Activated T-helper 1 cell treated with anti-CD3 and anti-CD28 coated beads, Interleukin-12 subunit alpha, Interleukin-12 subunit beta, Interleukin-2, Interleukin-4 antibody, amounts not matched to agents 30 ng/mL and 10 ng/mL and 1 ng/mL, durations not matched to agents 14 hours and 24 hours and 36 hours (primary cell): Measurements from ENCODE around the gene SDK2. TPM values are rescaled to one million over a fixed set of nuclear protein-coding genes. Genes with fewer than 3 reads are reported as not detected.
"Not testable (repeated sequence)": the region's sequence is repeated elsewhere in the genome, so short reads cannot be mapped to it uniquely, and the experiment has no call there.

Experiments used
- DNase-seq: peaks from one replicate; pipeline ENCODE4 v3.0.0; 2021; ENCODE audit warnings: low spot score
- H3K27ac Mint-ChIP-seq: one replicate; pipeline ENCODE4 v1.8.0; 2021; ENCODE audit warnings: mild to moderate bottlenecking, mixed read lengths
- H3K27me3 Mint-ChIP-seq: one replicate; pipeline ENCODE4 v1.8.0; 2022; ENCODE audit warnings: mild to moderate bottlenecking, moderate library complexity, mixed read lengths; ENCODE audit not compliant: insufficient read depth
- H3K36me3 Mint-ChIP-seq: one replicate; pipeline ENCODE4 v1.8.0; 2021; ENCODE audit warnings: low read depth, mixed read lengths
- H3K4me1 Mint-ChIP-seq: one replicate; pipeline ENCODE4 v1.8.0; 2021; ENCODE audit warnings: low read depth, mixed read lengths
- H3K4me3 Mint-ChIP-seq: one replicate; pipeline ENCODE4 v1.8.0; 2021; ENCODE audit warnings: mild to moderate bottlenecking, moderate library complexity, mixed read lengths
- H3K9me3 Mint-ChIP-seq: one replicate; pipeline ENCODE4 v1.8.0; 2021; ENCODE audit warnings: mixed read lengths
- intact Hi-C: fragments of 100-400 bp; cut with micrococcal nuclease; formaldehyde crosslinking; loops from one replicate; pipeline ENCODE4 v1.15.1; 2024
- total RNA-seq: library from RNA; stranded (reverse); gene quantifications from 2 replicates; pipeline ENCODE4 v1.2.3, GENCODE V29; 2022

The SDK2 gene
- total RNA-seq, 1 donor from 2014 or later, result 0.44 TPM

DNA sequence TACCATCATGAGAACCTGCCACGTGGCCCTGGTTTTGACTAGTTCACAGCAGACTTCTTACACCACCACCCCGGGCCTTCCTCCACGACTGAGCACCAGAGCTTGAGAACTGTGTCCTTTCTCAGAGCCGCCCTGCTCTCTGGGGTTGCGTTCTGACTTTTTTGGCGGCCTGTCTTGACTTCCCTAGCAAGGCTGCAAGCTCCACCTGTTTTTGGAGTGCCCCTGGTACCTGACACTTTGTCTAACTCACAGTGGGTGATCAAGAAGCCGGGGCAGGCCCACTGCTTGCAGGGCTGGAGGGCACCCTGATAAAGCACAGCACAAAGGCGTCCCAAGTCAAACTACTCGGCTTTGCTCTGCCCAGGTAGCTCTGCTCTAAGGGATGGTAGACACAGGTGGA is 154.3 kb downstream of the SDK2 start:
- H3K4me1 Mint-ChIP-seq, result no peaks in the 10 kb centered on the region

DNA sequence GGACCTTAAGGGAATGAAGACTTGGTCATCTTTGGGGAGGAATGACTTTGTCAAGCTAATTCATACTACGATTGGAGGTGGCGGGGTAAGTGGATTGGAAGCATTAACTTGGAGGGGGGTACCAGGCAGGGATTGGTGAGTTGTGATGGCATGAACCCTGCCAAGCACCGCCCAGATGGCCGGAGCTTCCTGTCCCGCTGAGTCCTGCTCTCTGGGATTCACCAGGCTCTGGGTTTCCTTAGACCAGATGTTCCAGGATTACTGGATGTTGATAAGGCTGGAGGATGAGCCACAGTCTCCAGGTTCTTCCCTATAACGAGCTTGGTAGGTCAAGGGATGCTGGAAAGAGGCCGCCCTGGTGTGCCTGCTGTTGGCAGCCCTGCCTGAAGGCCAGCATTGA is 154.9 kb downstream of the SDK2 start:
- Mint-ChIP-seq H3K27me3 (peaks cover 3% of the 10 kb centered on the region), H3K36me3 (no peaks in the 10 kb centered on the region), H3K9me3 (peaks cover 16% of the 10 kb centered on the region), H3K4me3 (no peak overlapping the region), H3K4me1 (no peaks in the 10 kb centered on the region), H3K27ac (no peak overlapping the region)
- DNase-seq, result no peak
- intact Hi-C loops, result no loop called here

More for the DNA sequence above, 154.3 kb downstream of the SDK2 start:
- DNase-seq, result no peak
- Mint-ChIP-seq H3K27ac (no peak overlapping the region), H3K27me3 (peaks cover 3% of the 10 kb centered on the region), H3K36me3 (no peaks in the 10 kb centered on the region), H3K4me3 (no peak overlapping the region), H3K9me3 (peaks cover 11% of the 10 kb centered on the region)
- intact Hi-C loops, result no loop called here

DNA sequence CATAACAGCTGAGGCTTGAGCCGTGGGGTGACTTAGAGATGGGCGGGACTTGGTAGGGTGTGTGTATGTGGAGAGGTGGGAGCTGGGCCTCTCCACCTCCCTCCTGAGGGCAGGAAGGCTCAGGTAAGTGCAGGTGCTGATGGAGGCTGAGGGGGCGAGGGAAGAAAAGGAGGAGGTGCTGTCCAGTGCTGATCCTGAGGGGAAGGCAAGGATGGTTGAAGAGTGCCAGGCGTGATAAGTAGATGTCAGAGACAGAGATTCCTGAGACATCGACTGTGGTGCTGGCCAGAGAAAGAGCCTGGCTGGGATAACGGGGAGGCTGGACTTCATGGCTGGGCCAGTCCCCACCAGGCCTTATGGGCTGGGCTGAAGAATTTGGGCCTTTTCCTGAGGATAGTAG is 159.1 kb downstream of the SDK2 start:
- H3K27me3 Mint-ChIP-seq, result peaks cover 3% of the 10 kb centered on the region
- H3K4me3 Mint-ChIP-seq, result no peak overlapping the region
- H3K9me3 Mint-ChIP-seq, result peaks cover 16% of the 10 kb centered on the region
- no peak for DNase-seq
- H3K36me3 Mint-ChIP-seq, result no peaks in the 10 kb centered on the region
- H3K27ac Mint-ChIP-seq, result no peak overlapping the region
- peaks cover 10% of the 10 kb centered on the region for H3K4me1 Mint-ChIP-seq
- intact Hi-C loops, result no loop called here

DNA sequence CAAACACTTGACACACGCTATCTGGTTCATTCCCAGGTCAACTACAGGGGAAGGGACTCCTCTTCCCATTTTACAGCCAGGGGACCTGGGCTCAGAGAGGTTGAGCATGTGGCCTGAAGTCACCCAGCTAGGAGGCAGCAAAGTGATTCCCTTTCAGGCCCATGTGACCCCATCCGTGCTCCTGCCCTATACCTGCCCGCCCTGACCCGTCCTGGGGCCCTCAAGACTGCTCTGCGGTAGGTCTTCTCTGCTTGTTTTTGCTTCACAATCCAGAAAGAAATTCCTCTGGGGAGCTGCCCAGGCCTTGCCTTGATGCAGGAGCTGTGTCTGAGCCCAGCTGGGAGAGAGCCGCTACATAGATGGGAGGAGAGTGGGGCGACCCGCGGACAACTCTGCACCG is 161.4 kb downstream of the SDK2 start:
- H3K36me3 Mint-ChIP-seq, result no peaks in the 10 kb centered on the region
- H3K27me3 Mint-ChIP-seq, result peaks cover 3% of the 10 kb centered on the region
- no peak overlapping the region for H3K4me3 Mint-ChIP-seq
- H3K27ac Mint-ChIP-seq, result no peak overlapping the region
- no peak for DNase-seq
- H3K9me3 Mint-ChIP-seq, result peaks cover 16% of the 10 kb centered on the region
- peaks cover 10% of the 10 kb centered on the region for H3K4me1 Mint-ChIP-seq
- intact Hi-C loops, result no loop called here

DNA sequence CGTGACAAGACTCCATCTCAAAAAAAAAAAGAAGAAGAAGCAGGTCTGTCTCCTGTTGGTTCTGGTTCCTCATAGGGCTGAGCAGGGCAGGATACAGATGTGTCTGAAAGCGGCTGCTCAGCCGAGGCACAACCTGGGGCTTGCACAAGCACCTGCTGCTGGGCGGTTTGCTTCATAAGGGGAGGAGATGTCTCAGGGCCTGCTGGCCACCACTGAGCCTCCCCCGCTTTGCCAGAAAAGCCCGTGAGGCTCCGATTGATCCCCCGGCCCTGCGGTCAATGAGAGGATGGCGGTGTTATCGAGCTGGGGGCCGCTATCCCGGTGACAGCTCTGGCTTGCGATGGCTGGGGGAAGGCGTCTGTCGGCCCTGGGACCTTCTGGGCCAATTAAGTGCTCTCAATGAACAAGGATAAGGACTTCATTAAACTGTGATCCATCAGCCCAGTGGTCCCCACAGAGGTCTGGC is 162.0 kb downstream of the SDK2 start:
- peaks cover 3% of the 10 kb centered on the region for H3K27me3 Mint-ChIP-seq
- intact Hi-C loops, result no loop called here
- peaks cover 16% of the 10 kb centered on the region for H3K9me3 Mint-ChIP-seq
- peaks cover 10% of the 10 kb centered on the region for H3K4me1 Mint-ChIP-seq
- H3K4me3 Mint-ChIP-seq, result no peak overlapping the region
- no peak for DNase-seq
- H3K36me3 Mint-ChIP-seq, result no peaks in the 10 kb centered on the region
- no peak overlapping the region for H3K27ac Mint-ChIP-seq

DNA sequence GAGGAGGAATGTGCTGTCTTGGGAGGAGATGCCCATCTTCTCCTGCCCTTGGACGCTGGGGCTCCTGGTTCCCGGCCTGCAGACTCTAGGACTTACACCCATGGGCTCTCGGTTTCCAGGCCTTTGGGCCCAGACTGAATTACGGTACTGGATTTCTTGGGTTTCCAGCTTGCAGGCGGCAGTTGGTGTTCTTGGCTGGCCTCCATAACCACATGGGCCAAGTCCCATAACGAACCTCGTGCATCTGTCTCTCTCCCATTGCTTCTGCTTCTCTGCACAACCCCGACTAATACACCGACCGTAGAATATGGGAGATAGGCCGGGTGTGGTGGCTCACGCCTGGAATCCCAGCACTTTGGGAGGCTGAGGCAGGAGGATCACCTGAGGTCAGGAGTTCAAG is 162.6 kb downstream of the SDK2 start:
- Mint-ChIP-seq H3K4me3 (no peak overlapping the region), H3K27ac (no peak overlapping the region), H3K36me3 (no peaks in the 10 kb centered on the region), H3K27me3 (peaks cover 3% of the 10 kb centered on the region), H3K4me1 (peaks cover 10% of the 10 kb centered on the region), H3K9me3 (peaks cover 16% of the 10 kb centered on the region)
- DNase-seq, result no peak
- intact Hi-C loops, result no loop called here

DNA sequence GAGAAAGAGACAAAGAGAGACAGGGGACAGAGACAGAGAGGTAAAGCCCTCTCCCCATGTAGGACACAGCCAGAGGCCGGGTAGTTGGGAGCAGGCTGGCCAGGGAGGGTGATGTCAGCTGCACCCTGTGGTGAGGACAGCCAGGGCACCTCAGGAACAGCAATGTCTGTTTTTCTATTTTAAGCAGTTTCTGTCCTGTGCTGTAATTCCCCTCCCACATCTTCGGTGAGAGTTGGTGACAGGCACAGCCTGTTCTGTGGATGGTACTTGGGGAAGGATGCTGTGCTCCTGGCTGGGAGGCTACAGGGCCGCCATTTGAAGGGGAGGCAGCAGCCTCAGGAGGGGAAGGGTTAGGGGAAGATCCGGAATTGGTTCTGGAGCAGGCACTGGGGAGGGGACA is 163.5 kb downstream of the SDK2 start:
- H3K27ac Mint-ChIP-seq, result no peak overlapping the region
- no peak overlapping the region for H3K4me3 Mint-ChIP-seq
- no peaks in the 10 kb centered on the region for H3K36me3 Mint-ChIP-seq
- H3K4me1 Mint-ChIP-seq, result peaks cover 10% of the 10 kb centered on the region
- peaks cover 11% of the 10 kb centered on the region for H3K9me3 Mint-ChIP-seq
- intact Hi-C loops, result no loop called here
- DNase-seq, result no peak
- H3K27me3 Mint-ChIP-seq, result peaks cover 2% of the 10 kb centered on the region

- Mint-ChIP-seq H3K4me3 (no peak overlapping the region), H3K27ac (no peak overlapping the region), H3K9me3 (no peaks in the 10 kb centered on the region), H3K27me3 (no peaks in the 10 kb centered on the region), H3K36me3 (no peaks in the 10 kb centered on the region), H3K4me1 (peaks cover 10% of the 10 kb centered on the region)
- intact Hi-C loops, result no loop called here
- DNase-seq, result no peak
These were observed 165.3 kb downstream of the SDK2 start for GRCh38 chr17:73478768-73479424.

DNA sequence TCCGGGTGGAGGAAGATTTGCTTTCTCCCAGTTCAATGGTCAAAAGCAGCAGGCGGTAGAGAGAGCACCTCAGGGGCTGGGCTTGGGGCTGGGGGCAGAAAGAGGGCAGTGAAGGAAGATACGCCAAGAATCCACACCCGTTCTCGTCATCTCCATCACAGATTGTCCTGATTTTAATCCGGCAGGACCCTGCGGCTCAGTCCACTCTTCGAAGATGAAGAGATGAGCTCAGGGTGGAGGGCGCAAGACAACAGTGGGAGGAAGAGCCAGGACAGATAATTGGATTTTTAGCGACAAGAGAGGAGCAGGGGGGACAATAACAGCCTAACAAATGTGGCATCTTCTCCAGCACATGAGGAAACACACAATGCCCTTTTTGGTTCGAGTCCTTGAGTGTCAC is 165.9 kb downstream of the SDK2 start:
- Mint-ChIP-seq H3K27me3 (no peaks in the 10 kb centered on the region), H3K9me3 (no peaks in the 10 kb centered on the region), H3K4me3 (no peak overlapping the region), H3K27ac (no peak overlapping the region), H3K4me1 (peaks cover 10% of the 10 kb centered on the region), H3K36me3 (no peaks in the 10 kb centered on the region)
- no peak for DNase-seq
- intact Hi-C loops, result no loop called here

DNA sequence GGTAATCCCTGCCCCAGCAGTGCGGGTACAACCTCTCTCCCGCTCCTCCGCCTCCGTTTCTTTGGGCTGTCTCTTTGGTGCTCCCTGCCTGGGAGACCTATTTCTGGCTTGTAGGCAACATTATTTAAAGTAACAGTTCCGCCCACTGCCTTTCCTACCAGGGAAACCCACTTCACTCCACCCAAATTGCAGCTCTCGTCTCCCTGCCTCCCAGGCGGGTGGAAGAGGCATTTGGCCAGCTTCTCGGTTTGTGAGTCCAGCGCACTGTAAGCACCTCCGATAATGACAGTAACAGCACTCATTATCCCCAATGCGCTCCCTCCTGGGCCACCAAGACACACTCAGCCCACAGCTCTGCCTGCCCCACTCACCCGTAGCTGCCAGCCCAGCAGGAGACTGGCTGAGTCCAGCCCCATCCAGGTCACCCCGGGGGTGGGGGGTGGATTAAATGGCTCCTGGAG is 167.3 kb downstream of the SDK2 start:
- Mint-ChIP-seq H3K36me3 (no peaks in the 10 kb centered on the region), H3K4me3 (no peak overlapping the region), H3K9me3 (no peaks in the 10 kb centered on the region), H3K4me1 (peaks cover 10% of the 10 kb centered on the region), H3K27me3 (no peaks in the 10 kb centered on the region), H3K27ac (no peak overlapping the region)
- DNase-seq, result no peak
- intact Hi-C loops, result no loop called here

DNA sequence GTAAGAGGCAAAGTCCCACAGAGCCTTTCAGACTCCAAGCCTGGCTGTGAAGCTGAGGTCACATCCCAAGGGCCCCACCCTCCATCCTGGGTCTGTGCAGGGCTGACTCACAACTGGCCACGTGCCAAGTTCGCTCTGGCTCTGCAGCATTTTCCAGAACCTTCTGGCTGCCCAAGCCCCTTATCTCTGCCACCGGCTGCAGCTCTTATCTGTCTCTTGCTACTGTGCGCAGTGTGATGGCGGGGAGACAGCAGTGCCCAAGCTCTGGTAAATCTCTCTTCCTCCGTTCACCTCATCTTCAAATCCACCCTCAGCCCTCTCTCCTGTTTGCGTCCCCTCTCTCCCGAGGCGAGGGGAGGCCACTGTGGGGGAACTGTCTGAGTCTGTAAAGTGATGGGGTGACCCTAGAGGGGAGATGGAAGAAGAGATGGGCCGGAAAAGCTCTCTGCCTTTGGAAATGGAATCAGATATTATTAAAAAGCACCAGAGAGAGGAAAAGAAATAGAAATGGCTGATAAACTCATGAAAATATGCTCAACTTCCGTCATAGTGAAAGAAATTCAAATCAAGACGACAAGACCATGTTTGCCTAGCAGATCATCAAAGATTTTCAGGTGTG is 169.8 kb downstream of the SDK2 start:
- Mint-ChIP-seq H3K4me1 (no peaks in the 10 kb centered on the region), H3K27ac (no peak overlapping the region), H3K27me3 (no peaks in the 10 kb centered on the region), H3K4me3 (no peak overlapping the region), H3K9me3 (no peaks in the 10 kb centered on the region), H3K36me3 (no peaks in the 10 kb centered on the region)
- intact Hi-C loops, result no loop called here
- no peak for DNase-seq

DNA sequence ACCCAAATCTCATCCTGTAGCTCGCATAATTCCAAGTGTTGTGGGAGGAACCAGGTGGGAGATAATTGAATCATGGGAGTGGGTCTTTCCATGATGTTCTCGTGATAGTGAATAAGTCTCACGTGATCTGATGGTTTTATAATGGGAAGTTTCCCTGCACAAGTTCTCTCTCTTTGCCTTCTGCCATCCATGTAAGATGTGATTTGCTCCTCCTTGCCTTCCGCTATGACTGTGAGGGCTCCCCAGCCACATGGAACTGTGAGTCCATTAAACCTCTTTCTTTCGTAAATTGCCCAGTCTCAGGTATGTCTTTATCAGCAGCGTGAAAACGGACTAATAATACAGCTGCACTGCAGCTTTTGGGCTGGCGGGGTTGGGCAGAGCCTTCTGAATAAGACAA is 171.5 kb downstream of the SDK2 start:
- intact Hi-C loops, H3K27ac Mint-ChIP-seq, H3K27me3 Mint-ChIP-seq, H3K9me3 Mint-ChIP-seq, H3K4me1 Mint-ChIP-seq, DNase-seq, H3K36me3 Mint-ChIP-seq, H3K4me3 Mint-ChIP-seq: not testable (repeated sequence)

GRCh38 chr17:73471924-73472323 is 172.3 kb downstream of the SDK2 start:
- no peaks in the 10 kb centered on the region for H3K27me3 Mint-ChIP-seq
- no peak overlapping the region for H3K4me3 Mint-ChIP-seq
- no peaks in the 10 kb centered on the region for H3K36me3 Mint-ChIP-seq
- no peak for DNase-seq
- intact Hi-C loops, result no loop called here
- no peak overlapping the region for H3K27ac Mint-ChIP-seq
- no peaks in the 10 kb centered on the region for H3K9me3 Mint-ChIP-seq
- no peaks in the 10 kb centered on the region for H3K4me1 Mint-ChIP-seq
